ENCODE data around the gene ZNF423.

The ZNF423 gene

GRCh38 chr16:49463529-49463928 is 392.4 kb downstream of the ZNF423 start:
- DNase-seq = no peak

- no peak for DNase-seq
These were observed 392.9 kb downstream of the ZNF423 start for GRCh38 chr16:49462989-49463371.

- DNase-seq = no peak
These were observed 393.4 kb downstream of the ZNF423 start for GRCh38 chr16:49462362-49462988.

GRCh38 chr16:49461517-49461951 is 394.4 kb downstream of the ZNF423 start:
- DNase-seq = no peak

- no peak for DNase-seq
These were observed 395.0 kb downstream of the ZNF423 start for GRCh38 chr16:49460786-49461470.

- DNase-seq = no peak
These were observed 395.8 kb downstream of the ZNF423 start for GRCh38 chr16:49459953-49460735.

- DNase-seq = no peak
These were observed 397.1 kb downstream of the ZNF423 start for GRCh38 chr16:49458656-49459445.

GRCh38 chr16:49458243-49458642 is 397.7 kb downstream of the ZNF423 start:
- no peak for DNase-seq

- no peak for DNase-seq
These were observed 398.7 kb downstream of the ZNF423 start for GRCh38 chr16:49457196-49457595.

- DNase-seq = no peak
These were observed 399.1 kb downstream of the ZNF423 start for GRCh38 chr16:49456763-49457162.

- DNase-seq = no peak
These were observed 399.7 kb downstream of the ZNF423 start for GRCh38 chr16:49455991-49456745.

- DNase-seq = no peak
These were observed 400.5 kb downstream of the ZNF423 start for GRCh38 chr16:49455181-49455990.

GRCh38 chr16:49454426-49455180 is 401.3 kb downstream of the ZNF423 start:
- no peak for DNase-seq

GRCh38 chr16:49453983-49454382 is 401.9 kb downstream of the ZNF423 start:
- no peak for DNase-seq

- no peak for DNase-seq
These were observed 402.9 kb downstream of the ZNF423 start for GRCh38 chr16:49453021-49453420.

- DNase-seq = no peak
These were observed 403.3 kb downstream of the ZNF423 start for GRCh38 chr16:49452578-49452977.

GRCh38 chr16:49452108-49452507 is 403.8 kb downstream of the ZNF423 start:
- no peak for DNase-seq

- no peak for DNase-seq
These were observed 409.1 kb downstream of the ZNF423 start for GRCh38 chr16:49446805-49447204.

GRCh38 chr16:49443576-49443975 is 412.3 kb downstream of the ZNF423 start:
- DNase-seq = no peak

- DNase-seq = no peak
These were observed 413.1 kb downstream of the ZNF423 start for GRCh38 chr16:49442805-49443204.

- no peak for DNase-seq
These were observed 414.5 kb downstream of the ZNF423 start for GRCh38 chr16:49441366-49441780.

Data from SHP77 (cell line).